Dermis microvascular lymphatic vessel endothelial cell (primary cell): ENCODE measurements around the gene SNX10. TPM values are rescaled to one million over a fixed set of nuclear protein-coding genes. Genes with fewer than 3 reads are reported as not detected.

ENCODE experiments used
- DNase-seq, 2 donors: peaks; one replicate each; pipeline versions ENCODE4 v3.0.0 to v3.0.0-alpha.2; 2010; ENCODE audit warnings: low read depth in 2 of 2
- total RNA-seq: library from RNA; depleted of rRNA; stranded (reverse); fragments of >200 nt; gene quantifications from 2 replicates; pipeline ENCODE4 v1.2.1, GENCODE V29; 2014

Gene SNX10
- total RNA-seq, 1 donor from 2014 or later = 2.7 TPM

GRCh38 chr7:26334166-26334859 lies 42.7 kb downstream of the SNX10 start:
- DNase-seq = no peak

GRCh38 chr7:26337232-26337865 lies 45.7 kb downstream of the SNX10 start:
- DNase-seq = no peak

- DNase-seq = no peak
Measured at GRCh38 chr7:26340476-26341018, 48.9 kb downstream of the SNX10 start.

GRCh38 chr7:26343320-26343832 lies 51.7 kb downstream of the SNX10 start:
- DNase-seq = no peak

- DNase-seq = no peak
Measured at GRCh38 chr7:26343837-26344236, 52.2 kb downstream of the SNX10 start.

GRCh38 chr7:26345202-26345601 lies 53.5 kb downstream of the SNX10 start:
- no peak for DNase-seq

GRCh38 chr7:26345837-26346236 lies 54.2 kb downstream of the SNX10 start:
- no peak for DNase-seq

GRCh38 chr7:26346611-26347203 lies 55.0 kb downstream of the SNX10 start:
- no peak for DNase-seq

- DNase-seq = no peak
Measured at GRCh38 chr7:26348234-26348851, 56.7 kb downstream of the SNX10 start.

GRCh38 chr7:26349005-26349915 lies 57.6 kb downstream of the SNX10 start:
- DNase-seq = no peak

GRCh38 chr7:26351171-26351570 lies 59.5 kb downstream of the SNX10 start:
- DNase-seq = no peak

GRCh38 chr7:26356229-26356628 lies 64.6 kb downstream of the SNX10 start:
- no peak for DNase-seq

- no peak for DNase-seq
Measured at GRCh38 chr7:26356929-26357798, 65.5 kb downstream of the SNX10 start.

- DNase-seq = no peak
Measured at GRCh38 chr7:26357799-26358151, 66.1 kb downstream of the SNX10 start.

- DNase-seq = no peak
Measured at GRCh38 chr7:26360650-26361049, 69.0 kb downstream of the SNX10 start.

GRCh38 chr7:26361637-26362036 lies 70.0 kb downstream of the SNX10 start:
- DNase-seq = no peak

GRCh38 chr7:26363465-26363864 lies 71.8 kb downstream of the SNX10 start:
- DNase-seq = no peak

- peak; percentile 70 to 77 for DNase-seq
Measured at GRCh38 chr7:26365077-26365900, 73.6 kb downstream of the SNX10 start.

- no peak for DNase-seq
Measured at GRCh38 chr7:26365901-26366275, 74.2 kb downstream of the SNX10 start.
